ENCODE measurements around the gene RAB15.

- TF ChIP-seq, protein P1, sequence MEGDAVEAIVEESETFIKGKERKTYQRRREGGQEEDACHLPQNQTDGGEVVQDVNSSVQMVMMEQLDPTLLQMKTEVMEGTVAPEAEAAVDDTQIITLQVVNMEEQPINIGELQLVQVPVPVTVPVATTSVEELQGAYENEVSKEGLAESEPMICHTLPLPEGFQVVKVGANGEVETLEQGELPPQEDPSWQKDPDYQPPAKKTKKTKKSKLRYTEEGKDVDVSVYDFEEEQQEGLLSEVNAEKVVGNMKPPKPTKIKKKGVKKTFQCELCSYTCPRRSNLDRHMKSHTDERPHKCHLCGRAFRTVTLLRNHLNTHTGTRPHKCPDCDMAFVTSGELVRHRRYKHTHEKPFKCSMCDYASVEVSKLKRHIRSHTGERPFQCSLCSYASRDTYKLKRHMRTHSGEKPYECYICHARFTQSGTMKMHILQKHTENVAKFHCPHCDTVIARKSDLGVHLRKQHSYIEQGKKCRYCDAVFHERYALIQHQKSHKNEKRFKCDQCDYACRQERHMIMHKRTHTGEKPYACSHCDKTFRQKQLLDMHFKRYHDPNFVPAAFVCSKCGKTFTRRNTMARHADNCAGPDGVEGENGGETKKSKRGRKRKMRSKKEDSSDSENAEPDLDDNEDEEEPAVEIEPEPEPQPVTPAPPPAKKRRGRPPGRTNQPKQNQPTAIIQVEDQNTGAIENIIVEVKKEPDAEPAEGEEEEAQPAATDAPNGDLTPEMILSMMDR (IDR thresholded peaks at IDR 0.05 in 2 of 3, conservative IDR thresholded peaks at IDR 0.05 in 1 of 3; ENCODE audit: insufficient read depth in 2 of 3, low read depth in 1 of 3, low read length in 3 of 3), result no peak
- TF ChIP-seq ZNF217 (CRISPR knock-in tag; IDR thresholded peaks at IDR 0.05) (no peak), MAFK (IDR thresholded peaks at IDR 0.05; ENCODE audit: low read length) (no peak), ZBTB34 (CRISPR knock-in tag; IDR thresholded peaks at IDR 0.05) (no peak), SIX5 (IDR thresholded peaks at IDR 0.05; ENCODE audit: borderline replicate concordance in 1 of 2, insufficient read depth in 1 of 2, low read depth in 1 of 2, low read length in 2 of 2) (no peak), ZNF263 (CRISPR knock-in tag; IDR thresholded peaks at IDR 0.05; ENCODE audit: borderline replicate concordance) (no peak), ZNF124 (CRISPR knock-in tag; IDR thresholded peaks at IDR 0.05) (no peak), CUX1 (CRISPR knock-in tag; IDR thresholded peaks at IDR 0.05) (no peak), PHF8 (IDR thresholded peaks at IDR 0.05; ENCODE audit: borderline replicate concordance, low read length) (no peak), MCM3 (IDR thresholded peaks at IDR 0.05) (no peak), NFIX (CRISPR knock-in tag; IDR thresholded peaks at IDR 0.05; ENCODE audit: low read depth) (no peak)
- TF ChIP-seq, protein P2, sequence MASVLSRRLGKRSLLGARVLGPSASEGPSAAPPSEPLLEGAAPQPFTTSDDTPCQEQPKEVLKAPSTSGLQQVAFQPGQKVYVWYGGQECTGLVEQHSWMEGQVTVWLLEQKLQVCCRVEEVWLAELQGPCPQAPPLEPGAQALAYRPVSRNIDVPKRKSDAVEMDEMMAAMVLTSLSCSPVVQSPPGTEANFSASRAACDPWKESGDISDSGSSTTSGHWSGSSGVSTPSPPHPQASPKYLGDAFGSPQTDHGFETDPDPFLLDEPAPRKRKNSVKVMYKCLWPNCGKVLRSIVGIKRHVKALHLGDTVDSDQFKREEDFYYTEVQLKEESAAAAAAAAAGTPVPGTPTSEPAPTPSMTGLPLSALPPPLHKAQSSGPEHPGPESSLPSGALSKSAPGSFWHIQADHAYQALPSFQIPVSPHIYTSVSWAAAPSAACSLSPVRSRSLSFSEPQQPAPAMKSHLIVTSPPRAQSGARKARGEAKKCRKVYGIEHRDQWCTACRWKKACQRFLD (CRISPR knock-in tag; IDR thresholded peaks at IDR 0.05), result no peak
- TF ChIP-seq, protein P3, sequence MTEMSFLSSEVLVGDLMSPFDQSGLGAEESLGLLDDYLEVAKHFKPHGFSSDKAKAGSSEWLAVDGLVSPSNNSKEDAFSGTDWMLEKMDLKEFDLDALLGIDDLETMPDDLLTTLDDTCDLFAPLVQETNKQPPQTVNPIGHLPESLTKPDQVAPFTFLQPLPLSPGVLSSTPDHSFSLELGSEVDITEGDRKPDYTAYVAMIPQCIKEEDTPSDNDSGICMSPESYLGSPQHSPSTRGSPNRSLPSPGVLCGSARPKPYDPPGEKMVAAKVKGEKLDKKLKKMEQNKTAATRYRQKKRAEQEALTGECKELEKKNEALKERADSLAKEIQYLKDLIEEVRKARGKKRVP (CRISPR knock-in tag; IDR thresholded peaks at IDR 0.05), result no peak
Observed at GRCh38 chr14:64937171-64937820, 34.8 kb downstream of the RAB15 start.
